Stimulated activated CD4-positive, alpha-beta T cell treated with anti-CD3 and anti-CD28 coated beads, TNF-alpha, amount 100 ng/mL, for 48 hours (primary cell): ENCODE data around the gene ABLIM2.

Source experiments
- DNase-seq, 3 donors: peaks; one replicate each; pipeline ENCODE4 v3.0.0-alpha.2; 2020; ENCODE audit warnings: low read depth in 3 of 3

The ABLIM2 gene

DNA sequence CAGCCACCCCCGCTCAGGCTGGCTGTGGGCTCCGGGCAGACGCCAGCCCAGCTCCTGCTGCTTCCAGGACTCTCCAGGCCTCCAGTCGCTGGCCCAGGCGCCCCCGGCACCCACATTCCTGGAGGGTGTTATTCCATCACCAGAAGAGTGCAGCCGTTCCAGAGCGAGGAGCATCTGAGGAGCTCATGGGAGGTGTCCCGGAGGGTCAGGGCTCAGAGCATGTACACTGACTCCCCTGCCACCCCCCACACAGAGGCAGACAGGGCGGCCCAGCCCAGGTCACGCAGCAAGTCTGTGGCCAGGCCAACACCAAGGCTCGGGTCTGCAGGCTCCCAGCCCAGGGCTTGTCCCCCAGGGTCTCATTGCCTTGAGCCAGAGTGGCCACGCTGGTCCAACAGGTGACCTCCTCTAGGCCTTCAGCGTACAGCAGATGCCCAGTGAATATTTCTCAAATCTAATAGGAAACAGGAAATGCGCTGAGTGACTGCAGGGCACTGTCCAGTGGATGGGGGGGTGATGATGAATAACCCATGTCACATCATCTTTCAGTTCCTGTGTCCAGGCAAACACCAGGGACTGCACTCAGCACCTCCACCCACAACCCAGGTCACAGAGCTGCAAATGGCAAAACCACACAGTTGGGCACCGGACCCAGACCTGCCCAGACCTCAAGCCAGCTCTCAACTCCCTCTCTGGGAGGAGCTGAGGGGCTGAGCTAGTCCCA lies 37.2 kb downstream of the ABLIM2 start:
- no peak for DNase-seq

DNA sequence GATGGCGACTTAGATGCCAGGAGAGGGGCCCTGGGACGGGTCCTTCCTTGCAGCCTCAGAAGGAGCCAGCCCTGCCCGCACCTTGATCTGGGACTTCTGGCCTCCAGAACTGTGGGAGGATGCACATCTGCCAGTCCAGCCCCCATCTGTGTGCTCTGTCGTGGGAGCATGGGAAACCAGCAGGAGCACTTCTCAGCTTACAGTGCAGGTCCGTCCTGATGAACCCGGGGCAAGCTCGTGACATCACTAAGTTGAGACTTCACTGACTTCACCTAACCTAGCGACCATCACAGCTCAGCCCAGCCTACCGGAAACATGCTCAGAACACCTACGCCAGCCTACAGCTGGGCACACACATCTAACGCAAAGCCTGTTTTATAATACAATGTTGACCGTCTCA lies 38.1 kb downstream of the ABLIM2 start:
- DNase-seq, result no peak

DNA sequence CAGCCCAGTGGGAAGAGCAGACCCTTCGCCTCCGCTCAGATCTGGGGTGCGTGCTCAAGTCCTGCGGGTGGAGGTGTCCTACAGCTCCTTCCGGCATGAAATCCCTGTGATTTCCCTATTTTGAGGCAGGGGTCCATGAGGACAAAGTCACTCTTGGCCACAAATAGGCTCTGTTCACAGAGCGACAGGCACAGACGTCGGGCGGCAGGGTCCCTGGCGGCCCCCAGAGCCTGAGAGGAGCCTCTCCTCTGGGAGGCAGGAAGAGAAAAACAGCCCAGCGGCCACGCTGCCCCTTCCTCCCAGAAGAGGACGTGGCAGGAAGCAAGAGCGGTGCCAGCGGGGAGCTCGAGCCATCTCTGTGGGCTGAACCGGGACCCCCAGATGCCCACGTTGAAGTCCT lies 38.7 kb downstream of the ABLIM2 start:
- DNase-seq, result no peak

DNA sequence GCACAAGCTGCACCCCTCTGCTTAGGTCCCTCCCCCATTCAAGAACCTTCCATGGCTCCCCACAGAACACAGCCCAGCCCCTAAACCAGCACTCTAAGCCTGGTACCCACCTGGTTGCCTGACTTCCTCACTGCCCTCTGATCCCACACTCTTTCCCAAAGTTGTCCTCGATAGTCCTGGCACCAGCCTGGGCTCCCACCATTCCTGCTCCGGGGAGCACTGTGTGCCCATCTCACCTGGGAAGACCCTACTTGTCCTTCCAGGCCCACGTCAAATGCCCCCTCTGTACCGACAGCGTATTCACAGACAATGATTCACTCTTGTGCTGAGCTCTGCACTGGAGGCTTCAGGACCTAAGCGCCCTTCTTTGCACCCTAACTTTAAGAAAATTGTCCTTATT lies 40.1 kb downstream of the ABLIM2 start:
- no peak for DNase-seq

DNA sequence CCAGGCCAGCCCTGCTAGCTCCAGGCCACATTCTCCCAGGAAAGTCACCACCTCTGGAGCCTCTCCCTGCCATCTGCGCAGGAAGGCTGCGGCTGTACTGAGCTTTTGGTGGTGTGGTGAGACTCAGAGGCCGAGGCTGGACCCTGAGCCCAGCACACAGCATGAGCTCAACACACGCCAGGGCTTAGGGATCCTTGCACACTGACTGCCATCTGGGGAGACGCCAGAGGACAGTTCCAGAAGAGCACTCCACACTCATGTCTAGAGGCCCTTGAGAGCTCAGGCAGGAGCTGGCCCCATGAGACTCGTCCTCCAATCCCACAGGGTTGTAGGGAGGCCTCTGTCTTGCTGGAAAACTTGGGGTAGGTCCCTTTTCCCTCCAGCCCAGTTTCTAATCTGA lies 40.6 kb downstream of the ABLIM2 start:
- DNase-seq, result no peak

DNA sequence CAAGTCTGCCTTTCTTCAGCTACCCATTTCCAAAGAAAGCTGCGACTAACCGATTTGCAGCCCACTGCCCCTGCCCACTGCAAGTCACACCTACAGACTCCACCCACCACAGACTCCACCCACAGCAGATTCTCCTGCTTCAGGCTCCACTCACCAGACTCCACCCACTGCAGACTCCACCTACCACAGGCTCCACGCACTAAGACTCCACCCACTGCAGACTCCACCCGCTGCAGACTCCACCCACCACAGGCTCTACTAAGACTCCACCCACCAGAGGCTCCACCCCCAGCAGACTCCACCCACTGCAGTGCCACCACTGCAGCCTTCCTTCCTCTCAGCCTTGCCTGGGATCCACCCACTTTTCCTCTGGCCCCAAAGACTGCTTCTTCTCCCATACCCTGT lies 41.3 kb downstream of the ABLIM2 start:
- peak; percentile 27 to 45 (median 41) for DNase-seq

DNA sequence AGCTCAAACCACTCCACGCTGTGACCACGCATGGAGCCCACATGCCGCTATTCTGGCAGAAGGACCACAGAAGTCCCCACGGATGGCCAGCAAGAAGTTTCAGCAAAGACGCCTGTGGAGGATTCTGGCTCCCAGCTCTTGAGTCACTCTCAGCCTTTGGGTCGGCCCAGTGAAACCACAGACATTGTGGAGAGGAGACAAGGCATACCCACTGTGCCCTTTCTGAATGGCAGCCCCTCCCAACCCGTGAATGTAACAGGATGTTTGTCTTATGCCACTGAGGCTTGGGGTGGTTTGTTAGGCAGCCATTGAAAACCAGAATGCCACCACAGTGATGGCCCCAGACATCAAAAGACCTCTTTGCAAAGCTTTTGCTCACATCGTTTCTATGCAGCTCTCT lies 42.7 kb downstream of the ABLIM2 start:
- no peak for DNase-seq

DNA sequence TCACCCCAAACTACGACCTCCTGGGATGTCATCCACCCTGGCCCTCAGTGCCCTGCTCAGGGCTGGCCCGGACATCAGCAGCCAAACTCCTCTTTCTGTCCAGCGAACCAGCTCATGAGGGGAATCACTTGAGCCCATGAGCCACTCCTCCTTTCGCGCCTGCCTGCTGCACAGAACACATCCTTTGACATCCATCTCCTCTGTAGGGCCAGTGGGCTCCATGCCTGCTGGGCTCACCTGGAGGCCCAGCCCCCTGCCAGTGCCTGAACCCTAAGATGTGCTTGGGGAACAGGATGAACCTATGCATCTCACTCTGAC lies 43.5 kb downstream of the ABLIM2 start:
- DNase-seq, result no peak

DNA sequence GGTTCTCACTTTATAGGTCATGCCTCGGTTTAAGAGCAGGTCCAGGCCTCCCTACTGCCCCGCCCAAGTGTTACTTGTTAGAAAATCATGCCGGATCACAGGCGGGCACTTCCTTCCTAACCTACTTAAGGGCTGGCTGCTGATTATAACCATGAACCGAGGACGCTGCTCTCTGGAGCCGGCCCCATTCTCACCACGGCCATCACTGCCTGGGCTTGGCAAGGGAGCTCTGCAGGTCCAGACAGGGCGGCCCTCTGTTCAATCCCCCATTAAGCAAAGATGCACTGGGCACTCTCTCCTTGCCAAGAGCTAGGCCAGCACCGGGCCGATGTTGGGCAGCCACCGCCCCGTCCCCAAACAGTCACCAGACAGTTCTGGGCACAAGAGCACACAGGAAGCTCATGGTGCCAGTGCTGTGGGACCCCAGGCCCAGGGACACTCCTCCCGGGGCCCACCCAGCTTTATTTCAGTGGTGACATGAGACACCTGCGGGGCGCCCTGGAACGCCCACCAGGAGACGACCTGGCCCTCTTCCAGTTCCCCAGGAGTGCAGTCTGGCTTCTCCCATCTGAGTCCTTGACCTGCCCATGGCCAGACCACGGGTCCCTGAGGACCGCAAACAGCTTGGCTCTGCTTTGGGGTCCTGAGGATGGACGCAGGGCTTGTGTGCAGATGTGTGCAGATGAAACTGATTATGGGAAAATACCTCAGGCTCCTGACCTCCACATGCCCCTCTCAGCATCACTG lies 44.0 kb downstream of the ABLIM2 start:
- DNase-seq, result no peak

DNA sequence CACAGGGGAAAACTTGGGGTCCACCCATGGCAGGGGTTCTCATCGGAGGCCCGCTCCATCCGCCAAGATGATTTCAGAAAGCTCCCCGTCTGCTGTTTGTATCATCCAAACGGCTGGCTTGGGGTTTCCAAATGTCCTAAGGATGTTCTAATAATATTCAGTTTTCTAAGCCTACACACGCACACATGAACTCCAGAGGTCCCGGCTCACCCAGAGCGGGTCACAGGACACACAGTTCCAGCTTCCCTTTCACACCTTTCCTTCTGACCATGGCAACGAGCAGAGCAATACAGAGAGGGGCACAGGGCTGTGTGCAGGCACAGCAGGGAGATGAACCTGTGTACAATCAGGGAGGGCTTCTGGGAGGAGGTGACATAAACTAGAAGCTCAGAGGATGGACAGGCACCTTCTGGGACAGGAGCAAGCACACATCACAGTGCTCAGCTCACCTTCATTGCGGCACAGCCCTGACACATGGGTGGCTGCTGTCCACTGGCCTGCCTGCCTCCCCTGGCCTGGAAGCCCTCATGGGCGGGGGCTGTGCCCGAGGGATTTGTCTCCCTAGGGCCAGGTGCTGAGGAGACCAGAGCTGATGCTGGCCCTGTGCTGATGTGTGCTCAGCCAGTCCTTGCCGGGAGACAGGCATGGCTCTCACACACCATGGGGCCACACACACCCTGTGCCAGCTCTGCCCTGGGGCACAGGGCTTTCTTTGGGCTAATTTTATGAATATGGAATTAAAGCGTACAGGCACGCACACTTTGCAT lies 44.8 kb downstream of the ABLIM2 start:
- DNase-seq, result no peak

DNA sequence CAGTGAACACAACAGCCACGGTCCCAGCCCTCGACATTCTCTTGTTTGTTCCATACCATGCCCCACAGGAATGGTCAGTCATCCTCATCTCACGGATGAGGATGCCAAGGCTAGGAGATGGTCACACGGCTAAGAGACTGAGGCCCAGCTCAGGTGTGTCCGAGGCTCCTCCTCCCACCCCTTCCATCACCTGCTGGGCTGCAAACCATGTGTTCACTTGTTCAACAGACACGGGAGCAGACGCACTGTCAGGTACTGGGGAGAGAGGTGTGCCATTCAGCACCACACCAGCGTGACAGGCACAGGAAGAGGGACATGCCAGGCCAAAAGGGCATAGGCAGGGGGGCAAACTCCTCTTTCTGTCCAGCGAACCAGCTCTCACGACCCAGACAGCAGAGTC lies 45.9 kb downstream of the ABLIM2 start:
- DNase-seq, result no peak

DNA sequence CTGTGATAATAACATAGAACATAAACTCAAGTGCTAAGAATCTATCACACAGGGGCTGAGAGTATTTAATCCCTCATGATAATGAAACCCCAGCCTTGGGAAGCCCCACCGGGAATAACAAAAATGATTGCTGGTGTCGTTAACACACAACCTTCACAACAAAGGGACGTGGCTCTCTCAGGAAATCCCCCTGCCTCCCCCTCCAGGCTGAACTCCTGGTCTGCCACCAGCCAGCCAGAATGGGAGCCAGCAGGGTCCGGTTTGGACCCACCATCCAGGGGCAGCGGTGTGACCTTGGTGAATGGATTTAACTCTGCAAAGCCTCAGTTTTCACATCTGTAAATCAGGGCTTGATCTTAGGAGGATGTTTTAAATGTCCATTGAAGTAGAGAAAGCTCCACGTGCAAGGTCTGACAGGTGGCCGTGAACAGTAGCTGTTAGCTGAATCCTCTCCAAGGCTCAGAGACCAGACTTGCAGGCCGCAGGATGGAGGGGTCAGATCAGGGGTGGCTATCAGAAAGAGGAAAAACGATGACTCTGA lies 46.5 kb downstream of the ABLIM2 start:
- DNase-seq, result no peak

DNA sequence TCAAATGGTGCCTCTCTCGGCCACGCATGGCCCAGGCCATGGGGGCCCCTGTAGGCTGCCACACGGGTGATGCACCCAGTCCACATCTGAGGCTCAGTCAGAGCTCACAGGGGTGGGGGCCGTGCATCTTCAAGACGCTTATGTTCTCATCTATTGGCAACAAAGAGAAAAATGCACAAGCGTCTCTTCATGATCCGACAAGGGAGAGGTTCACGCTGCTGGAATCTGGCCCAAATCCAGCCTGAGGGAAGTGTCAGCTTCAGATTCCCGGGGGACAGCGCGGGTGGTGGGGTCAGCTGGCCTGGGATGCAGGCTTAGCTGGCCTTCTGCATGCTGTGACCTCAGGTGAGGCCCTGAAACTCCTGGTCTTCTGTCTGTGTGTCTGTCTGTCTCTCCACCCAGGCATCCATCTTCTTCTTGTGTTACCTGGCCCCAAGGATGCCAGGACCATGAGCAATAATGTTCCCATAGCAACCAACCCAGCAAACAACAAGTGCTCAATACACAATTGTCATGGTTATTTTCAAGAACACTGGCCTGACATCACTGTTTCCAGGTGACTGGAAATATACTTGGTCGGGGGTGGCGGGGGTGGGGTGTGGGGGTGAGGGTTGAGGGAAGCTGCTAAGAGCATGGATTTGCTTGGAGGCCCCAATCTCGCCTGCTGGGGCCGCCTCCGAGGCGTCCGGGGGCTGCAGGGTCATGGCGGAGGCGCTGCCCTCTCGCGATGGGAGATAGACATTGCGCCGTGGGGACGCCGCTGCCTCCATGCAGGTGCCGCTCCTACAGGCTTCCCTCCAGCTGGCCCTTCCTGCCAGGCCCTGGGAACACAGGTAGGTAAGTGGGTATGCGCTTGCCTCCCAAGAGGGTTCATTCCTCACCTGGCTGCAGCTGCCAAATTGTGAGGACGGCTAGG lies 48.3 kb downstream of the ABLIM2 start:
- no peak for DNase-seq

DNA sequence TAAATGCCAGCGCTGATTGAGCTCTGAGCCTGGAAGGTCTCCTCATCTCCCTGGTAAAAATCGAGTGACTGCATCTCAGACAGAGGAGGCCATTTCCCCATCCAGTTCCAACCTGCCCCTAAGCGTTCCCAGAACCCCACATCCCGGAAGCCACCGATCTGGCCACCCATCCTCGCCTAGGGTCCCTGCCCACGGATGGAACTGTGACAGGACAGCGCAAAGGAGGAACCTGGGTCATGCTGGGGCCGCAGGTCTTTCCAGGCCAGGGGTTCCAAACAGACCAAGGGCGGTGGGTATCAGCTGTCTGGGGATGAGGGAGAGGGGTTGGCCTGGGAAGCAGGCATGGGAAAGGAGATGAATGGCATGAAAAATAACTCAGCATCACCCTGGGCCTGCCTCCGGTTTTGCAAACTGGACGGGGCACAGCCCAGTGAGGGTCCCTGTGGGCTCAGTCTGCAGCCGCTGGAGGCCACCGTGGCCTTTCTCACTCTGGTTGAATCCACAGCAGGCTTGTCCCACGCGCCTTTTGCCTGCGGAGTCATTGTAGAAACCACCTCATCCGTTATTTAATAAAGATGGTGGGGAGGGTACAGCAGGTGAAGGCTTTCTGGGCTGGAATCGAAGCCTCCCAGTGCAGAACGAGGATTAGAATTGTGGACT lies 49.1 kb downstream of the ABLIM2 start:
- DNase-seq, result no peak

DNA sequence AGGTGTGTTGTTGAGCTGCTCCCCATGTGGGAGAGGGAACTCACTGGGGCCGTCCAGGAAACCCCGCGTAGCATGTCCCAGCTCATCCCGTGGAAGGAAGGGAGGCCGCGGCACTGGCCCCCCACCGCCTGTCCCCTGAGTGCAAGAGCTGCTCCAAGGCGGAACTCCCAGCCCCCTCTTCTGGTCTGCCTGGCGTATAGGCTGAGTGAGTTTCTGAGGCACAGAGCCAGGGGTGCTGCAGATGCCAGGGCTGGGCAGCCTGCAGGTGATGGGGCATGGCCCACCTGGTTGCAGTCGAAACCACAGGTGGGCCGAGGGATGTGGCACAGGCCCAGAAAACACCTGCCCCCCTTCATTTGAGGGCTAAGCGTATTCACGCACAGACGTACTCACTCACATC lies 49.6 kb downstream of the ABLIM2 start:
- DNase-seq, result no peak

DNA sequence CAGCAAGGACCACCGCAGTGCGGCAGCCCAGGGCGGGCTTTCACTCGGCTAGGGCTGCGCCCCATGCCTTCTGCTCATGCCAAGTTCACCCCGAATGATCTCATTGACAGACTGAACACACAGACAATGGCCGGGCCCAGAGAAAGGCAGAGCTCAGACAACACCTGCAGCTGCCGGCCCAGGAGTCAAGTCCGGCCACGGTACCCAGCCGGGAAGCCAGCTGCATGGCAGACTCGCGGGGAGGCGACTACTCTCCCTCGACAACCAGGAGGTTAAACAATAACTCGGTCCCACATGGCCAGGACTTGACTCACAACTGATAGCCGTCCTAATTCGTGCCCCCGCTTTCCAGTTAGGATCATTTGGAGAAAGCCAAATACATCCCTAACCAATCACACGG lies 50.4 kb downstream of the ABLIM2 start:
- no peak for DNase-seq

DNA sequence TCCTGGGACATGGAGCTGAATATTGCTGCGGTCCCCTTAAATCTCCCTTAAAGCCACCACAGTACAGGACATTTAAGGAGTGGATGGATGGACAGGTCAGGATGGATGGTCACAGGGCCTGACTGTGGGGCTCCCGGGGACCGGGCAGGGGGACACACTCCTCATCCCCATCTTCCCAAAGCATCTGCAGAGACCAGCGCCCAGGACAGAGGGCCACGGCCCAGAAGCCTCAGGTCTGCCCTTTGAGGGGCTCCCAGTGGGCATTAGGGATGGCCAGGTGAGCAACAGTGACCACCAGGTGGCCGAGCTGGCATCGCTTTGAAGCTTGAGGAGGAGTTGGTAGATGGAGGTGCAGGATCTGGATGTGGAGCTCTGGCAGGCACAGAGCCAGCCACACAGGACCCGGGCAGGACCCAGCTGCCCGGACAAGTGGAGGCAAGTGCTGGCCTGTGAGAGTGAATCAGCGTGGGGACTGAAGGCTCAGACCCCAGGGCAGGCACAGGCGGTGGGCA lies 51.4 kb downstream of the ABLIM2 start:
- no peak for DNase-seq

DNA sequence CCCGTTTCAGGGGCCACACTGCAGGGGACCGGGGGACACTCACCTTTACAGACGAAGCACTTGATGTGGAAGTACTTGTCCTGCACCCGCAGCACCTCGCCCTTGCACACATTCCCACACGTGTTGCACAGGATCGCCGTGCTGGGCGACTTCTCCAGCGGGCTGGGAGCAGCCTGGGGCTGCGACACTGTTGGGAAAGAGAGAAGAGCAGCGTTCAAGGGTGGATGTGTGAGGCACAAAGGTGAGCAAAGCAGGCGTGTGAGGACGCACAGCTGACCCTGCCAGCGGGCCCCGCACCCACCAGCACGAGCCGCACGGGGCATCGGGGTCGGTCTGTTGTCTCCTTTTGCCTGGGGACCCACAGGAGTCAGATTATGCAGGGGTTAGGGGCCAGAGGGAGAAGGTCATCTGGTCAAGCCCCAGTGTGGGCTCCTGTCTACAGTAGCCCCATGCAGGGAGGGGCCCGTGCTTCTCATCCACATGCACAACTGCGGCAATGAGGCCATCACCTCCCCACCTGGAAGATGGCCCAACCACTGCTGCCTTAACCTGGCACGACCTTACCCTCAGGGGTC lies 52.1 kb downstream of the ABLIM2 start:
- DNase-seq, result no peak

DNA sequence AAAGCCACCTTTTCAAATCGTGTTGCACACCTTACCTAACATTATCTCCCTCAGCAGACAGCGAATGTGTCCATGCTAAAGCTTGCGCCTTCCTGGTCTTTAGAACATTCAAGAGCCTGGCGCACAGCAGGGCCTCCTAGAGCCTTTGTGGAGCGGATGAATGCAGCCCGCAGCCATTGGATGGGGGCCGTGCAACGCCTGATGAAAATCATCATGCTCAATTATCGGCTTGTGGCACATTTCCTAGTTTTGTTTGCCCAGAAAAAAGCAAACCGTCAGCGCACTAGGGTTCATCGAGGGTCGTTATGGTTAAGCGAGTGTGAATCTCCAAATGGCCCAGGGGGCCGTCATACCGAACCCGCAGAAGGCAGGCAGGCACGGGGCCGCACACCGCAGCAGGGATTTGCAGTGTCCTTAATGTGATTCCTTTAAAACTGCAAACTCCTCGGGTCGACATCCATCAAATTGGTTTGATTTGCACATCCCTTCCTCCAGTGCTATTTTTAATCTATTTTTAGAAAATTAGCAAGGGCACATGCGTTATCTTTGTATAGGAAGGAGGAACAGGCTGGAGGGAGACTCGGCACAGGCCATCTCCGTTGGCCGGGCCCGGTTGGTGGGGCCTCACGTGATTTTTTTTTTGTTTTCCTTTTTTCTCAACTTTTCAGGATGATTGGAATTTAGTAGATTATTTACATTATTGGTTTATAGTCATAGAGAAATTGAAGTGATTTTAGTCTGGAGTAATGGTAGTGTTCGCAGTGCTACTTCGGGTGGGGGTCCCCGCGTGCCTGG lies 53.1 kb downstream of the ABLIM2 start:
- no peak for DNase-seq
